Parathyroid adenoma (tissue), 2 donors: ENCODE measurements around the gene PRDM2.
A peak's percentile ranks its signal among the peaks of the same experiment; 100 is the strongest.

Experiments
- H2AFZ ChIP-seq: fragments of 300-600 bp; sonication (generic); one replicate; pipeline ENCODE4 v1.7.0; 2017; ENCODE audit warnings: antibody characterized with exemption, mild to moderate bottlenecking
- H3K27ac ChIP-seq: fragments of 300-600 bp; sonication (generic); one replicate; pipeline ENCODE4 v1.7.0; 2017
- H3K27me3 ChIP-seq: fragments of 300-600 bp; sonication (generic); one replicate; pipeline ENCODE4 v1.7.0; 2017; ENCODE audit warnings: low read length; ENCODE audit not compliant: control insufficient read depth, insufficient read depth
- H3K36me3 ChIP-seq: fragments of 300-600 bp; sonication (generic); one replicate; pipeline ENCODE4 v1.7.0; 2017; ENCODE audit warnings: low read length; ENCODE audit not compliant: control insufficient read depth, insufficient read depth
- H3K4me1 ChIP-seq: fragments of 300-600 bp; sonication (generic); one replicate; pipeline ENCODE4 v1.7.0; 2017; ENCODE audit warnings: control low read depth
- H3K4me2 ChIP-seq: fragments of 300-600 bp; sonication (generic); one replicate; pipeline ENCODE4 v1.7.0; 2017; ENCODE audit warnings: low read length
- H3K4me3 ChIP-seq: fragments of 300-600 bp; sonication (generic); one replicate; pipeline ENCODE4 v1.7.0; 2017; ENCODE audit warnings: low read depth, low read length
- H3K79me2 ChIP-seq: fragments of 300-600 bp; sonication (generic); one replicate; pipeline ENCODE4 v1.7.0; 2017; ENCODE audit warnings: control low read depth
- H3K9ac ChIP-seq: fragments of 300-600 bp; sonication (generic); one replicate; pipeline ENCODE4 v1.7.0; 2017; ENCODE audit warnings: mild to moderate bottlenecking
- H3K9me3 ChIP-seq: fragments of 300-600 bp; sonication (generic); one replicate; pipeline ENCODE4 v1.7.0; 2017; ENCODE audit warnings: low read length; ENCODE audit not compliant: control insufficient read depth
- CTCF ChIP-seq: fragments of 300-600 bp; sonication (generic); IDR thresholded peaks from one replicate; pipeline ENCODE4 v1.7.0; 2017; ENCODE audit warnings: antibody characterized with exemption, mild to moderate bottlenecking
- donor health status: primary hyperparathyroidism.

Gene PRDM2

DNA sequence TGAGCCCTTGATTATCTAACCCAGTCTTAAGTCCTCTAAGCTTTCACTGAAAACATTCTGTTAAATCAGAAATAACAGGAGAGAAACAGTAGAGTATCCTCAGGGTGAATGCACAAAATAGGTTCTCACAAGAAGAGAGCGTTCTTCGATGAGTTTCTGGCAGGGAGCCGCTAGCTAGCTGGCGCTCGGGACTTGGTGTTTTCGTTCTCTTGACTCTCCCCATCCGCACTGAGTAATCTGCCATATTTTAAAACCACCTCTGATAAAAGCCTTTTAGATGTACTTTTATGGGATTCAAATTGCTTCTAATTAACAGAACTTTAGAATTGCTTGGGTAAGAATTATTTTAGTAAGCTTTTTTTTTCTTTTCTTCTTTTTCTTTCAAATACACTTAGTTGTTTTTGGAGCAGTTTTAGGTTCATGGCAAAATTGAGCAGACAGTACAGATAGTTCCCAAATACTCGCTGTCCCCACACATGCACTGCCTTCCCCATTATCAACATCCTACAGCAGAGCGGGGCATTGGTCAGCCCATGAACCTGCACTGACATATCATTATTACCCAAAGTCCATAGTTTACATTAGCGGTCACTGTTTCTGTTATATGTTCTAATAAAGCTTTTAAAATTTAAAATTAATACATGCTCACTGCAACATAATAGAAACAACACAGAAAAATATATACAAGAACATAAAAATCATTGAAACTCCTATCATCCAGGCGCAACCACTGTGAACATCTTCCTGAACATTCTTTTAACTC, 35.4 kb downstream of the PRDM2 start:
- Histone ChIP-seq H3K36me3 (no peaks in the 10 kb centered on the region), H3K9me3 (no peaks in the 10 kb centered on the region), H3K4me3 (no peak overlapping the region), H3K27me3 (no peaks in the 10 kb centered on the region), H3K9ac (no peak overlapping the region), H3K27ac (no peak overlapping the region), H2AFZ (no peak overlapping the region), H3K79me2 (no peaks in the 10 kb centered on the region), H3K4me1 (peaks cover 10% of the 10 kb centered on the region), H3K4me2 (no peak overlapping the region)
- no peak for TF ChIP-seq CTCF

DNA sequence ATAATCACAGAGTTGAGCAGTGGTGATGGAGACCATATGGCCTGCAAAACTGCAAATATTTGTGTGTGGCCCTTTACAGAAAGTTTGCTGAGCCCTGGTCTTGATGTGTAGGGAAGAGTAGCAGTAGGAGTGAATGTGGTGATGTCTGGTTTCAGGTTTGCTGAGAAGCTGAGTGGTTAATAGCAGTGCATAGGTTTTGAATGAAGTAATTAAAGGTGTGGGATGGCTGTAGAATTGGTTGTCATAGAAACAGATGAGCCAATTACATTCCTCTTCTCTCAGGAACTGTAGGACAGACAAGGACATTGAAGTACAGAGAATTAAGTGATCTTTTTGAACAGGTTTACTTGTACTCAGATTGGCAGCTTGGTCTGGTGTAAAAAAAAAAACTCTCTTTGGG, 37.4 kb downstream of the PRDM2 start:
- no peak overlapping the region for H3K9ac ChIP-seq
- no peak for TF ChIP-seq CTCF
- H2AFZ ChIP-seq, result no peak overlapping the region
- H3K36me3 ChIP-seq, result no peaks in the 10 kb centered on the region
- no peaks in the 10 kb centered on the region for H3K4me1 ChIP-seq
- no peak overlapping the region for H3K4me2 ChIP-seq
- H3K4me3 ChIP-seq, result no peak overlapping the region
- no peaks in the 10 kb centered on the region for H3K9me3 ChIP-seq
- no peaks in the 10 kb centered on the region for H3K79me2 ChIP-seq
- H3K27me3 ChIP-seq, result no peaks in the 10 kb centered on the region
- no peak overlapping the region for H3K27ac ChIP-seq

DNA sequence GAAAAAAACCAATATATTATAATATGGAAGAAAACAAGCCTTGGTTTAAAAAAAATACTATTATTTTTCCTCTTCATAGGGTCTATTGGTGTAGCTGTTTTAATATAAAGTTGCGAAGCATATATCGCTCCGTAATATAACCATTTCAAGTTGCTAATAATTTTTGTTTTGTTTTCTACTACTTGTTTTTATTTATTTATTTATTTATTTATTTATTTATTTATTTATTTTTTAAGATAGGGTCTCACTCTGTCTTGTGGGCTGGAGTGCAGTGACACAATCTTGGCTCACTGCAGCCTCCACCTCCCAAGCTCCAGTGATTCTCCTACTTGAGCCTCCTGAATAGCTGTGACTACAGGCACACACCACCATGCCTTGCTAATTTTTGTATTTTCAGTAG, 46.4 kb downstream of the PRDM2 start:
- no peak overlapping the region for H3K4me3 ChIP-seq
- H2AFZ ChIP-seq, result no peak overlapping the region
- H3K27me3 ChIP-seq, result no peaks in the 10 kb centered on the region
- no peaks in the 10 kb centered on the region for H3K79me2 ChIP-seq
- H3K36me3 ChIP-seq, result no peaks in the 10 kb centered on the region
- H3K4me1 ChIP-seq, result peaks cover 2% of the 10 kb centered on the region
- no peaks in the 10 kb centered on the region for H3K9me3 ChIP-seq
- no peak overlapping the region for H3K4me2 ChIP-seq
- no peak overlapping the region for H3K9ac ChIP-seq
- no peak for TF ChIP-seq CTCF
- H3K27ac ChIP-seq, result no peak overlapping the region

- Histone ChIP-seq H3K4me3 (peak overlapping the region; percentile 69), H3K9me3 (no peaks in the 10 kb centered on the region), H3K36me3 (no peaks in the 10 kb centered on the region), H3K27ac (peak overlapping the region; percentile 75), H3K9ac (no peak overlapping the region), H3K4me2 (peak overlapping the region; percentile 89), H3K79me2 (peaks cover 15% of the 10 kb centered on the region), H3K27me3 (no peaks in the 10 kb centered on the region), H3K4me1 (peaks cover 2% of the 10 kb centered on the region), H2AFZ (peak overlapping the region; percentile 93)
- no peak for TF ChIP-seq CTCF
Observed at GRCh38 chr1:13748610-13749505, 48.9 kb downstream of the PRDM2 start.
